Heart right ventricle (tissue), 16 donors: ENCODE measurements around the gene NCBP3. TPM values are rescaled to one million over a fixed set of nuclear protein-coding genes. Genes with fewer than 3 reads are reported as not detected.

ENCODE experiments used
- ATAC-seq, 8 donors: fragments of 200-7000 bp; cut with Tn5 transposase; one replicate each; pipeline ENCODE4 v1.9.1; 2020; ENCODE audit warnings: mild to moderate bottlenecking in 8 of 8, moderate library complexity in 8 of 8, moderate number of reproducible peaks in 1 of 8
- DNase-seq, 2 donors: peaks; one replicate each; pipeline ENCODE4 v3.0.0-alpha.2; 2020
- H3K27ac ChIP-seq, 10 donors: fragments of 200-600 bp; sonication (generic) in 2 of 10; one replicate each; pipeline versions ENCODE4 v1.5.0 to v1.8.0; 2020 to 2022; ENCODE audit warnings: mild to moderate bottlenecking in 3 of 10
- H3K27me3 ChIP-seq, 7 donors: fragments of 200-600 bp; one replicate each; pipeline ENCODE4 v1.8.0; 2021 to 2022; ENCODE audit warnings: mild to moderate bottlenecking in 2 of 7
- H3K36me3 ChIP-seq, 9 donors: fragments of 200-600 bp; sonication (generic) in 1 of 9; one replicate each; pipeline versions ENCODE4 v1.5.0 to v1.8.0; 2020 to 2022; ENCODE audit warnings: mild to moderate bottlenecking in 2 of 9
- H3K4me1 ChIP-seq, 9 donors: fragments of 200-600 bp; sonication (generic) in 1 of 9; one replicate each; pipeline versions ENCODE4 v1.5.0 to v1.8.0; 2020 to 2022; ENCODE audit warnings: mild to moderate bottlenecking in 4 of 9
- H3K4me3 ChIP-seq, 10 donors: fragments of 200-600 bp; sonication (generic) in 2 of 10; one replicate each; pipeline versions ENCODE4 v1.5.0 to v1.8.0; 2020 to 2022; ENCODE audit warnings: mild to moderate bottlenecking in 7 of 10, moderate library complexity in 2 of 10
- H3K9me3 ChIP-seq, 11 donors: fragments of 200-600 bp in 10 of 11; sonication (generic) in 2 of 11; one replicate each; pipeline versions ENCODE4 v1.5.0 to v1.8.0; 2013 to 2022; ENCODE audit warnings: mild to moderate bottlenecking in 2 of 11, control low read depth in 1 of 11, moderate library complexity in 1 of 11
- WGBS, 2 donors: extraction: QIAGEN DNeasy Blood & Tissue Kit; methylation state at CpG; one replicate each; pipeline ENCODE4 v1.1.7; 2013; ENCODE audit warnings: inconsistent platforms in 1 of 2; 5-methylcytosine and 5-hydroxymethylcytosine counted together
- intact Hi-C, 10 donors: fragments of 100-400 bp; cut with DNase I; formaldehyde crosslinking; loops; one replicate each; pipeline versions ENCODE4 v1.11.1 to v1.14.2; 2022
- polyA plus RNA-seq, 2 donors: library from polyadenylated mRNA; stranded (reverse); fragments of 200-250 nt; gene quantifications; one replicate each; pipeline ENCODE4 v1.2.3, GENCODE V29; 2013
- total RNA-seq, 10 donors: library from RNA; stranded (reverse); fragmentation: NEBNext Ultra II Directional in 3 of 10; extraction: Animal tissue kit (Norgen Biotek cat#: 25700) in 3 of 10; gene quantifications; one replicate each; pipeline versions ENCODE4 v1.2.1 to v1.2.4, GENCODE V29; 2021 to 2023
- TF ChIP-seq, protein P1 (sequence below), 9 donors: fragments of 200-600 bp; sonication (generic) in 2 of 9; IDR thresholded peaks; one replicate each; pipeline versions ENCODE4 v1.5.0 to v1.8.0; 2021 to 2022; ENCODE audit warnings: antibody characterized with exemption in 9 of 9, mild to moderate bottlenecking in 5 of 9, moderate library complexity in 1 of 9
- donor health status: Arrhythmogenic right ventricular cardiomyopathy.
- donor health status: ischemic (EF 13 %, LVEDD 7.1; RV severe dilation, severe dysfunction).
- donor health status: healthy with polysubstance abuse.
- donor health status: DM: no; HTN: yes; CAD: no.
- donor health status: DM: no; HTN: no; CAD: no.
- donor health status: ischemic (EF 25% LVEDD 6.9; RV normal size, moderate dysfunction).
- donor health status: ischemic (EF 25% LVEDD 5.7; RV mildly dilated, moderate dysfunction).
- donor health status: healthy.
- donor health status: DM: yes; HTN: yes; CAD: no.
- donor health status: Ischemic cardiomyopathy.
- donor health status: ischemic (EF 35%, LVEDD 5.7; RV mildly dilated, moderate dysfunction).
- donor health status: nonischemic (EF 11% LVEDD 7.7; RV severe dilation, severe dysfunction).
- donor health status: DM: yes; HTN: yes; CAD: no.
- donor health status: PGD.
- donor health status: ischemic (EF 29% LVEDD 5.4; RV normal size, mild dysfunction).
- donor health status: nonischemic (EF 23%, LVEDD 6.1; RV moderate dilation, normal function).

The NCBP3 gene
- total and polyA plus RNA-seq, 12 donors = 7.3 to 30.9 (median 21.0) TPM

DNA sequence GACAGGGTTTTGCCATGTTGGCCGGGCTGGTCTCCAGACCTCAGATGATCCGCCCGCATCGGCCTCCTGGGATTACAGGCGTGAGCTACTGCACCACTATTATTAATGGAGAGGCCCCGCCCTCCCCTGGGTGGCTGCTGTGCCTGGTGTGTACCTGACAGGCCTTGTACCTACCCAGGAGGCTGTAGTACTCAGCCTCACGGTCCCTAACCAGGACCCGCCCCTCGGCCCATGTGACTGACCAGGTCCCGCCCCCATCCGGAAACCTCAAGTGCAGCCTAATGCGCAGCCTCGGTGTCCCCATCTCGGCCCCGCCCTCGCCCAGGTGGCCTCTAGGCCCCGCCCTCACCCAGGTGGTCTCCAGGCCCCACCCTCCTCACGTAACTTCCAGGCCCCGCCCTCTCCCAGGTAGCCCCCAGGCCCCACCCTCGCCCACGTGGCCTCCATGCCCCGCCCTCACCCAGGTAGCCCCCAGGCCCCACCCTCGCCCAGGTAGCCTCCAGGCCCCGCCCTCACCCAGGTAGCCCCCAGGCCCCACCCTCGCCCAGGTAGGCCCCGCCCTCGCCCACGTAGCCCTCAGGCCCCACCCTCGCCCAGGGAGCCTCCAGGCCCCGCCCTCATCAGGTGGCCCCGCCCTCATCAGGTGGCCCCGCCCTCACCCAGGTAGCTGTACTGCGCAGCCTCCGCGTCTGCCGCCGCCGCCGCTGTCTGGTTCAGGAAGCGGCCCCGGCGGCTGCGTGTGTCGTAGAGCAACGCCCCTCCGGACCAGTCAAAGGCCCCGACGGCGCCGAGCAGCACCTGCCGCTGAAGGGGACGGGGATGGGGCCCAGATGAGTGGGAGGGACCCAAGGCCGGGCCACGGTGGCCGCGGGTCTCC lies 91.3 kb downstream of the NCBP3 start:
- 7 to 8% methylated on average over 53 to 55 of the region's 56 CpGs for WGBS, 2 donors
- DNase-seq (no peak), ATAC-seq (peak in 5 of 8 donors; percentile 23 to 60 (median 46))
- Histone ChIP-seq H3K27me3 (peaks cover 0 to 46% (median 9%) of the 10 kb centered on the region in 7 donors), H3K4me1 (peaks cover 0 to 9% (median 0%) of the 10 kb centered on the region in 9 donors), H3K36me3 (no peaks in the 10 kb centered on the region), H3K4me3 (peak overlapping the region in 2 of 10 donors; percentile 20 to 37), H3K9me3 (peaks cover 0 to 8% (median 0%) of the 10 kb centered on the region in 11 donors), H3K27ac (peak overlapping the region in 1 of 10 donors; percentile 44)
- TF ChIP-seq, protein P1, sequence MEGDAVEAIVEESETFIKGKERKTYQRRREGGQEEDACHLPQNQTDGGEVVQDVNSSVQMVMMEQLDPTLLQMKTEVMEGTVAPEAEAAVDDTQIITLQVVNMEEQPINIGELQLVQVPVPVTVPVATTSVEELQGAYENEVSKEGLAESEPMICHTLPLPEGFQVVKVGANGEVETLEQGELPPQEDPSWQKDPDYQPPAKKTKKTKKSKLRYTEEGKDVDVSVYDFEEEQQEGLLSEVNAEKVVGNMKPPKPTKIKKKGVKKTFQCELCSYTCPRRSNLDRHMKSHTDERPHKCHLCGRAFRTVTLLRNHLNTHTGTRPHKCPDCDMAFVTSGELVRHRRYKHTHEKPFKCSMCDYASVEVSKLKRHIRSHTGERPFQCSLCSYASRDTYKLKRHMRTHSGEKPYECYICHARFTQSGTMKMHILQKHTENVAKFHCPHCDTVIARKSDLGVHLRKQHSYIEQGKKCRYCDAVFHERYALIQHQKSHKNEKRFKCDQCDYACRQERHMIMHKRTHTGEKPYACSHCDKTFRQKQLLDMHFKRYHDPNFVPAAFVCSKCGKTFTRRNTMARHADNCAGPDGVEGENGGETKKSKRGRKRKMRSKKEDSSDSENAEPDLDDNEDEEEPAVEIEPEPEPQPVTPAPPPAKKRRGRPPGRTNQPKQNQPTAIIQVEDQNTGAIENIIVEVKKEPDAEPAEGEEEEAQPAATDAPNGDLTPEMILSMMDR (IDR thresholded peaks at IDR 0.05) = no peak
- intact Hi-C loops = no loop called here

DNA sequence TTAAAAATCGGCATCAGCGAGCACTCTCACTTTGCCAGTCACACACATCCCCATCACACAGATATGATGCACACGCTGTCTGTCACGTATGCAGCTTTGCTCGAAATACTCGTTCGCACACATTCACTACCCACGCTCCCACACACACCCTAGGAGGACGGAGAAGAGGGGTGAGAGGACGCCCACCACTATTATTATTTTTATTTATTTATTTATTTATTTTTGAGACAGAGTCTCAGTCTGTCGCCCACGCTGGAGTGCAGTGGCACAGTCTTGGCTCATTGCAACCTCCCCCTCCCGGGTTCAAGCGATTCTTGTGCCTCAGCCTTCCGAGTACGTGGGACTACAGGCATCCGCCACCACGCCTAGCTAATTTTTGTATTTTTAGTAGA lies 92.0 kb downstream of the NCBP3 start:
- no peak overlapping the region for H3K4me3 ChIP-seq
- no peak for DNase-seq
- no peak for ATAC-seq
- TF ChIP-seq, protein P1 (IDR thresholded peaks at IDR 0.05) = no peak
- peaks cover 0 to 1% (median 0%) of the 10 kb centered on the region in 11 donors for H3K9me3 ChIP-seq
- H3K36me3 ChIP-seq = no peaks in the 10 kb centered on the region
- 85 to 88% methylated on average over 18 of the region's 18 CpGs for WGBS, 2 donors
- intact Hi-C loops = no loop called here
- H3K27ac ChIP-seq = no peak overlapping the region
- peaks cover 0 to 46% (median 9%) of the 10 kb centered on the region in 7 donors for H3K27me3 ChIP-seq
- H3K4me1 ChIP-seq = peaks cover 0 to 10% (median 0%) of the 10 kb centered on the region in 9 donors

DNA sequence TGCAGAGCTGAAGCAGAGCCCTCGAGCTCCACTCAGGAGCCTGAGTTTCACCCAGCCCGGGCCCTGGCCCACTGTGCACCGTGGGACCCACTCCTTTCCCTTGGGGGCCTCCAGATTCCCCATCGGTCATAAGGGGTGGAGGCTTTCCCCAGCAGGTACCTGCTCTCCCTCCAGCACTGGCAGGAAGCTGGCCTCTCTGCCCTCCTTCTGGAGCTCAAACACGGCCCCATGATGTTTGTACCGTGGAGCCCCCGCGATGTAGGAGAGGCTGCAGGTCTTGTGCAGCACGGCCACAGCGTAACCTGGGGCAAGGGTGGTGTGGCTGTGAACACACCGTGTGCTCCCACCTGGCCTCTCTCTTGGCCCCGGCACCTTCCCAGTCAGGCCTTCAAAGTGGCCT lies 92.4 kb downstream of the NCBP3 start:
- H3K4me3 ChIP-seq = no peak overlapping the region
- TF ChIP-seq, protein P1 (IDR thresholded peaks at IDR 0.05) = no peak
- no peak overlapping the region for H3K27ac ChIP-seq
- peaks cover 0 to 10% (median 0%) of the 10 kb centered on the region in 9 donors for H3K4me1 ChIP-seq
- 72 to 78% methylated on average over 12 of the region's 12 CpGs for WGBS, 2 donors
- intact Hi-C loops = no loop called here
- H3K9me3 ChIP-seq = no peaks in the 10 kb centered on the region
- ATAC-seq = no peak
- peaks cover 0 to 46% (median 9%) of the 10 kb centered on the region in 7 donors for H3K27me3 ChIP-seq
- DNase-seq = no peak
- H3K36me3 ChIP-seq = no peaks in the 10 kb centered on the region

Other genes starting within 250 kb of the NCBP3 start
- 1 to 10 TPM; 2.2 to 6.5 (median 3.7) TPM for gene TRPV1, start 236.8 kb downstream of the NCBP3 start, total RNA-seq
- 10 to 100 TPM in 1 of 2 donors, 1 to 10 TPM in 1; 2.1 to 12.5 TPM for gene TRPV1, start 236.8 kb downstream of the NCBP3 start, polyA plus RNA-seq
- 1 to 10 TPM; 2.6 to 5.8 (median 4.2) TPM for gene SHPK, start 210.0 kb downstream of the NCBP3 start, total RNA-seq
- gene SHPK, start 210.0 kb downstream of the NCBP3 start, polyA plus RNA-seq = 1 to 10 TPM; 2.3 to 7.6 TPM
- 10 to 100 TPM in 1 of 10 donors, 1 to 10 TPM in 9; 5.2 to 11.8 (median 8.0) TPM for gene CTNS, start 209.5 kb downstream of the NCBP3 start, total RNA-seq
- gene CTNS, start 209.5 kb downstream of the NCBP3 start, polyA plus RNA-seq = 1 to 10 TPM; 7.5 to 7.6 TPM
- 100 to 1,000 TPM; 147 to 206 (median 176) TPM for gene TAX1BP3, start 177.7 kb downstream of the NCBP3 start, total RNA-seq
- gene TAX1BP3, start 177.7 kb downstream of the NCBP3 start, polyA plus RNA-seq = 100 to 1,000 TPM; 134 to 149 TPM
- 10 to 100 TPM; 46.0 to 75.0 (median 52.7) TPM for gene EMC6, start 177.4 kb downstream of the NCBP3 start, total RNA-seq
- gene EMC6, start 177.4 kb downstream of the NCBP3 start, polyA plus RNA-seq = 100 to 1,000 TPM in 1 of 2 donors, 10 to 100 TPM in 1; 80.5 to 203 TPM
- 10 to 100 TPM in 7 of 10 donors, 1 to 10 TPM in 3; 6.0 to 24.5 (median 11.9) TPM for gene P2RX5, start 150.1 kb downstream of the NCBP3 start, total RNA-seq
- gene P2RX5, start 150.1 kb downstream of the NCBP3 start, polyA plus RNA-seq = 10 to 100 TPM; 12.4 to 56.6 TPM
- gene HASPIN, start 122.3 kb downstream of the NCBP3 start, total RNA-seq = 1 to 10 TPM in 1 of 10 donors, under 1 TPM in 9; 0.12 to 1.5 (median 0.23) TPM
- gene HASPIN, start 122.3 kb downstream of the NCBP3 start, polyA plus RNA-seq = under 1 TPM in 1 of 2 donors, not detected in 1; 0.29 TPM
- gene ITGAE, start 45.1 kb downstream of the NCBP3 start, total RNA-seq = 10 to 100 TPM; 14.0 to 20.0 (median 15.6) TPM
- 10 to 100 TPM; 24.3 to 35.4 TPM for gene ITGAE, start 45.1 kb downstream of the NCBP3 start, polyA plus RNA-seq
- 1 to 10 TPM; 1.8 to 5.7 (median 3.7) TPM for gene CAMKK1, start 46.8 kb upstream of the NCBP3 start, total RNA-seq
- 1 to 10 TPM; 2.6 to 2.8 TPM for gene CAMKK1, start 46.8 kb upstream of the NCBP3 start, polyA plus RNA-seq
- 1 to 10 TPM in 4 of 10 donors, under 1 TPM in 6; 0.27 to 2.6 (median 0.49) TPM for gene P2RX1, start 70.2 kb upstream of the NCBP3 start, total RNA-seq
- gene P2RX1, start 70.2 kb upstream of the NCBP3 start, polyA plus RNA-seq = under 1 TPM; 0.37 to 0.99 TPM
- 10 to 100 TPM in 1 of 10 donors, 1 to 10 TPM in 9; 4.3 to 10.2 (median 5.7) TPM for gene ATP2A3, start 118.2 kb upstream of the NCBP3 start, total RNA-seq
- gene ATP2A3, start 118.2 kb upstream of the NCBP3 start, polyA plus RNA-seq = 10 to 100 TPM; 10.2 to 11.0 TPM